Measurements from ENCODE around the gene SIGLEC10. TPM values are rescaled to one million over a fixed set of nuclear protein-coding genes. Genes with fewer than 3 reads are reported as not detected.

The SIGLEC10 gene
- total and polyA plus RNA-seq, 9 of the 15 experiments (the other 6 are each of a cell fraction or from before 2014, with no cell fraction given), result 0.10 to 1.8 (median 0.82) TPM

DNA sequence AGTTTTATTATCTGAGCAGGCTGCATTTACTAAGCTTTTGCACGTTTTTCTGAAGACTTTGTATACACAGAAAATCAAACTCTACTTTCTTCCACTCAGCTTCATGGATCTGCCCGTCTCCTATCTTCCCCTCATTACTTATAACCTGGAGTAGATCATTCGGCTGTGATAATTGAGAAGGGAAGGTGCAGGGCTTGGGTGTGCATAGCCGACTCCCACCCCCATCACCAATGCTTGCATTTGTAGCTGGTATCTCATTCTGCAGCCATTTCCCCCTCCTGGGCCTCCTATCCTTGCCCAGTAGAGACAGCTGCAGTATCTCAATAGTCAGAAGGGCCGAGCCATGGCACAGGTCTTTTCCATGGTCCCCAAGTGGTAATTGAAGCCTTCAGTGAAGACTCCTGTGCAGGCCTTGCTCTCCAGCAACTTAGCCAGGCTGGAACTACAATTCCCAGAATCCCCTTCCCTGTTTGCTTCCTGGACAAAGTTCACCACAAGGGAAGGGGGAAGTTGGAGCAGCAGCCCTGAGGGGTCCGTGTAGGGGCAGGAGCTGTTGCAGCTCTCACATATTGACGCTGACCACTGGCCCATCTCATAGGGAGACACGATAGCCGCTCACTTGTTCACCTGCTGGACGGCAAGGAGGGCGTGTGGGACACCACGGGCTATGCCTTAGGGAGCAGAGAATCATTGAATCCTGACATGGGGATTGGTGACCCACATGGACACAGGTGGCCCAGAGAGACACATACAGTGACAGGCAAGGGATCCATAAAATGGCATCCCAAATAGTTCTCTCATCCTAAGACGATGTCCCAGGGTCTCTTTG, 42.9 kb upstream of the SIGLEC10 start (continued):
- TF ChIP-seq, protein P1, sequence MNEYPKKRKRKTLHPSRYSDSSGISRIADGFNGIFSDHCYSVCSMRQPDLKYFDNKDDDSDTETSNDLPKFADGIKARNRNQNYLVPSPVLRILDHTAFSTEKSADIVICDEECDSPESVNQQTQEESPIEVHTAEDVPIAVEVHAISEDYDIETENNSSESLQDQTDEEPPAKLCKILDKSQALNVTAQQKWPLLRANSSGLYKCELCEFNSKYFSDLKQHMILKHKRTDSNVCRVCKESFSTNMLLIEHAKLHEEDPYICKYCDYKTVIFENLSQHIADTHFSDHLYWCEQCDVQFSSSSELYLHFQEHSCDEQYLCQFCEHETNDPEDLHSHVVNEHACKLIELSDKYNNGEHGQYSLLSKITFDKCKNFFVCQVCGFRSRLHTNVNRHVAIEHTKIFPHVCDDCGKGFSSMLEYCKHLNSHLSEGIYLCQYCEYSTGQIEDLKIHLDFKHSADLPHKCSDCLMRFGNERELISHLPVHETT (CRISPR knock-in tag; conservative IDR thresholded peaks at IDR 0.05 in 1 of 2, IDR thresholded peaks at IDR 0.05 in 1 of 2), result peak in 1 of 2 experiments; percentile 52; a peak in 1 of 4 replicates
- TF ChIP-seq CXXC5 (CRISPR knock-in tag; IDR thresholded peaks at IDR 0.05), result peak; percentile 47
- TF ChIP-seq E2F1 (CRISPR knock-in tag; IDR thresholded peaks at IDR 0.05), result no peak
- no peak for TF ChIP-seq RUNX1 (IDR thresholded peaks at IDR 0.05; ENCODE audit: low read depth)
- TF ChIP-seq SMAD3 (CRISPR knock-in tag; conservative IDR thresholded peaks at IDR 0.05), result 0 out of 2 replicates have a peak, but pooled peaks have one; percentile 30
- peak; percentile 47; the same call in 1 of the 2 replicates for TF ChIP-seq ETV1 (tag; conservative IDR thresholded peaks at IDR 0.05; ENCODE audit: low read depth)
- peak; percentile 59; the same call in 1 of the 2 replicates for TF ChIP-seq ESRRA (IDR thresholded peaks at IDR 0.05; ENCODE audit: borderline replicate concordance, low read depth)
- no peak for TF ChIP-seq ZNF589 (CRISPR knock-in tag; IDR thresholded peaks at IDR 0.05; ENCODE audit: low read depth)
- peak in 1 of 2 experiments; percentile 94; a peak in 2 of 4 replicates for TF ChIP-seq KDM4B (IDR thresholded peaks at IDR 0.05; ENCODE audit: borderline replicate concordance in 2 of 2, low read depth in 1 of 2)
- no peak for TF ChIP-seq FUS (optimal IDR thresholded peaks at IDR 0.05; ENCODE audit: low read depth, low read length)
- no peak for TF ChIP-seq ZNF407 (IDR thresholded peaks at IDR 0.05; ENCODE audit: low read depth)
- TF ChIP-seq MAFF (IDR thresholded peaks at IDR 0.05; ENCODE audit: low read length), result no peak
- peak; percentile 93 to 95 for TF ChIP-seq SIX5 (IDR thresholded peaks at IDR 0.05; ENCODE audit: borderline replicate concordance in 1 of 2, insufficient read depth in 1 of 2, low read depth in 1 of 2, low read length in 2 of 2)
- peak; percentile 37; the same call in 1 of the 2 replicates for TF ChIP-seq ZNF311 (CRISPR knock-in tag; IDR thresholded peaks at IDR 0.05)
- TF ChIP-seq DIDO1 (tag; IDR thresholded peaks at IDR 0.05; ENCODE audit: low read depth), result peak; percentile 32; the same call in 1 of the 2 replicates
- TF ChIP-seq ZNF24 (IDR thresholded peaks at IDR 0.05), result peak; percentile 34; the same call in 1 of the 2 replicates

Measured in K562 (cell line).